IPS-18a (cell line): ENCODE measurements around the gene CPNE4.
"Not testable (repeated sequence)": the region's sequence is repeated elsewhere in the genome, so short reads cannot be mapped to it uniquely, and the experiment has no call there.

Source experiments
- H3K27ac ChIP-seq: one replicate; pipeline ENCODE4 v1.5.1; 2013; ENCODE audit warnings: low read length
- H3K27me3 ChIP-seq: one replicate; pipeline ENCODE4 v1.6.1; 2013; ENCODE audit warnings: mild to moderate bottlenecking, low read length; ENCODE audit not compliant: control insufficient read depth, insufficient read depth
- H3K36me3 ChIP-seq: one replicate; pipeline ENCODE4 v1.6.1; 2013; ENCODE audit warnings: low read depth, low read length; ENCODE audit not compliant: control insufficient read depth
- H3K4me1 ChIP-seq: one replicate; pipeline ENCODE4 v1.6.1; 2013; ENCODE audit warnings: low read depth, low read length; ENCODE audit not compliant: control insufficient read depth
- H3K4me3 ChIP-seq: one replicate; pipeline ENCODE4 v1.5.1; 2013; ENCODE audit warnings: low read length
- H3K9ac ChIP-seq: one replicate; pipeline ENCODE4 v1.6.1; 2013; ENCODE audit warnings: mild to moderate bottlenecking, low read length, moderate library complexity
- H3K9me3 ChIP-seq: one replicate; pipeline ENCODE4 v1.6.1; 2013; ENCODE audit warnings: low read depth, low read length; ENCODE audit not compliant: control insufficient read depth

The CPNE4 gene

GRCh38 chr3:132034486-132035464 is at the start of gene CPNE4:
Gene CPNE4, minus strand, starts transcription at chr3:132035014.
- Histone ChIP-seq H3K4me3 (peak within 1 kb of the TSS; percentile 66), H3K27me3 (peaks cover 24% of the 10 kb centered on the region), H3K9ac (peak within 1 kb of the TSS; percentile 14), H3K27ac (no peak within 1 kb of the TSS), H3K36me3 (no peaks in the 10 kb centered on the region), H3K9me3 (no peaks in the 10 kb centered on the region), H3K4me1 (no peaks in the 10 kb centered on the region)

GRCh38 chr3:132083583-132084279 is 48.9 kb upstream of the CPNE4 start:
- Histone ChIP-seq H3K4me3 (no peak overlapping the region), H3K27me3 (no peaks in the 10 kb centered on the region), H3K9me3 (no peaks in the 10 kb centered on the region), H3K9ac (no peak overlapping the region), H3K4me1 (peaks cover 7% of the 10 kb centered on the region), H3K27ac (no peak overlapping the region), H3K36me3 (no peaks in the 10 kb centered on the region)

- no peak overlapping the region for H3K9ac ChIP-seq
- H3K4me1 ChIP-seq, result peaks cover 7% of the 10 kb centered on the region
- H3K27me3 ChIP-seq, result no peaks in the 10 kb centered on the region
- H3K27ac ChIP-seq, result no peak overlapping the region
- H3K9me3 ChIP-seq, result no peaks in the 10 kb centered on the region
- H3K4me3 ChIP-seq, result no peak overlapping the region
- H3K36me3 ChIP-seq, result no peaks in the 10 kb centered on the region
Observed at GRCh38 chr3:132083159-132083558, 48.3 kb upstream of the CPNE4 start.

DNA sequence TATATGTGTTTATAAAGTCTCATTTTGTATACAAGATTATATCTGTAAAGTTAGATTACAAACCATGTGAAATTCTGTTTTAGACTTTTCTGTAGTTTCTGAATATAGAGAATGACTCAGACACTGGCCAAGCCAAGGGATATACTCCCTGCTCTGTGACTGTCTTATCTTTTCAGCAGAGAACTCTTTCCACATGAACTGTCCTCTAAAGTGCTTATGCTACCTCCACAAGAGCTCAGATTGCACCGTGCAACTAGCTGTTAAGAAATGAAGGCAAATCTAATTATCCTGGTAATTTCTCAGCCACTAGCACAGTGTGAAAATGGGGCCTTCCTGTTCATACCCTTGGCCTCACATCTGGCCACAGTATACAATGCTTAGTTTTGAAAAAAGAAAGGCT is 44.3 kb upstream of the CPNE4 start:
- Histone ChIP-seq H3K36me3 (no peaks in the 10 kb centered on the region), H3K27ac (no peak overlapping the region), H3K4me1 (peaks cover 7% of the 10 kb centered on the region), H3K9ac (no peak overlapping the region), H3K27me3 (peaks cover 16% of the 10 kb centered on the region), H3K4me3 (no peak overlapping the region), H3K9me3 (no peaks in the 10 kb centered on the region)

DNA sequence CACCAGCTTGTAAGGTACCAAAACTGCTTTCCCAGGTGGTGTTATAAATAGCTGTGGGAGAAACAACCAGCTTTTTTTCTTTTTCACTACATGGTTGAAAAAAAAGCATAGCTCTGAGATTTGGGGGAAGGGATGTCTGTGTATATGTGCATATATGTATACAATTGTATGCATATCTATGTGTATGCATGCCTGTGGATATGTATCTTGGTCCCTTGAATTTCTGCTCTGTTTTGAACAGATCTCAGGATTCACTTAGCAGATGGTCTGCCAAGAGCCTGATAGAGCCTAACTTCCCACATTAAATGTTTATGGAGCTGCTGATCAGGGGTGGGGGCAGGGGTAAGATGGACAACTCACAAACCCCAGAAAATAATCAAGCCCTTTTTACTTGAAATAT is 39.0 kb upstream of the CPNE4 start:
- Histone ChIP-seq H3K4me1 (peaks cover 5% of the 10 kb centered on the region), H3K36me3 (no peaks in the 10 kb centered on the region), H3K4me3 (no peak overlapping the region), H3K27me3 (peaks cover 70% of the 10 kb centered on the region), H3K9me3 (no peaks in the 10 kb centered on the region), H3K9ac (no peak overlapping the region), H3K27ac (no peak overlapping the region)

DNA sequence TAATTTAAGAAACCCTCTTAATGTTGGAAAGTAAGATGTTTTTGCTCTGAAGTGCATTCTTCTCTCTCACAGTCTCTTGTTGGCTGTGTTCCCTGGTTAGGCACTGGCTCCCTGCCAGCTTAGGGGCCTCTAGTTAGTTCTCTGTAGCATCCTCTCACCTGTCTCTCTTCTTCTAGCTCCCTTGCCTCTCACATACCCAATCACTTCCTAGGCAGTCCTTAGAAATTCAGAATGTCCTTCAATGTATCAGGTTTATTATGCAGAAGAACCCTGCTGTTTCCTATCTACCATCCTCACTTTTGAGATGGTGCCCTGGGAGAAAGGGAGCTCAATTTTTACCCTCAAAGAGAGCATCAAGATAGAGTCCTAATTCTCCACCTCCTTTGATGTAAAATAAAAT is 36.2 kb upstream of the CPNE4 start:
- Histone ChIP-seq H3K9ac (no peak overlapping the region), H3K27me3 (peaks cover 86% of the 10 kb centered on the region), H3K4me1 (peaks cover 5% of the 10 kb centered on the region), H3K36me3 (no peaks in the 10 kb centered on the region), H3K27ac (no peak overlapping the region), H3K9me3 (no peaks in the 10 kb centered on the region), H3K4me3 (no peak overlapping the region)

DNA sequence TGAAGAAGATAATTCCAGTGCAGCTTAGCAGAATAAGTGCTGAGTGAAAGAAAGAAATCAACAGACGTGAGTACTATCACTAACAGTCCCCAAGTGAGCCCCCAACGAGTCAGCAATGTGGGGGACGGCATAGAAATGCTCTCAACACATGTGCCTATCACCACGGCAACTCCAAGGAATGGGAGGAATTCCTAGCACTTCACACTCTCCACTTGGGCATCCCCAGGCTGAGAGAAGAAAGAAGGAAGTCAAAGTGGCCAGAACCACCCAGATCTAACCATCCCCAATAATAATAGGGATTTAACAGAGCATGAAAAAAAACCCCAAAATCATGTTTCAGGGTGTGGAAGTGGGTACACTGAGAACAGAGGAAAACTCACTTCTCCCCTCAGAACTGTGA is 29.3 kb upstream of the CPNE4 start:
- no peaks in the 10 kb centered on the region for H3K36me3 ChIP-seq
- H3K4me1 ChIP-seq, result peaks cover 3% of the 10 kb centered on the region
- peaks cover 20% of the 10 kb centered on the region for H3K27me3 ChIP-seq
- no peaks in the 10 kb centered on the region for H3K9me3 ChIP-seq
- H3K27ac ChIP-seq, result no peak overlapping the region
- H3K4me3 ChIP-seq, result no peak overlapping the region
- no peak overlapping the region for H3K9ac ChIP-seq

DNA sequence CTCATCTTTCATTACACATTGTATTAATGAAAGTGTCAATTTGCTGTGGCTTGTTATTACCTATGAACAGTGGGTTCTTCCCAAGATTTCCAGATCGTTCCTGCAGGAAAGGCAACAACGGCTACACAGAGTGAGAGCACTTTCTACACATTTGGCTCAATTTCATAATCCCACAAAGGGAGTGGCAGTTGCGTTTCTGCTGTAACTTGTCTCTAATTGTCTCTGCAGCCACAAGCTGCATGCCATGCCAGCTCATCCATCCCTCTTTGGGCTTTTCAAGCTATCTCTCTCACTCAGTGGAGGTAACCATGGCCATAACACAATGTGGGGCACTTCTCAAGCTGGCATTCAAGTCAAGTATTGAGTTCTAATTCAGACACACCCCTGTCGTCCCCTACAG is 27.7 kb upstream of the CPNE4 start:
- H3K9me3 ChIP-seq, result no peaks in the 10 kb centered on the region
- no peaks in the 10 kb centered on the region for H3K36me3 ChIP-seq

DNA sequence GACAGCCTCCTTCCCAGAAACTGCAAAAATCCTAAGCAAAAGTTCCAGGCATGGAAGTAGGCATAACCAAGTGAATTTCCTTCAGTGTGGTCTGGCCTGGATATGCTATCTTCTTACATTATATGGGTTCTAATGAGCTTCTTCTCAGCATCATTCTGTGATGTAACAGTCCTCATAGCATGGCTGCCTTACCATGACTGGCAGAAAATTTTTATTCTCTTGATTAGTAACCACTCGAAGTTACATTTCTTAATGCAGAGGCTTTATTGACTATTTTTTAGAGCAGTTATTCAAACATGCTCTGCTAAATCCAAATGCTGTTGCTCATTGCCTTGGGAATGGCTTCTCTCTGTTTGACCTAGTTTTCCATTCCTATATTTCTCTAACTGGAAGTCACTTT is 21.1 kb upstream of the CPNE4 start:
- Histone ChIP-seq H3K9ac (no peak overlapping the region), H3K4me3 (no peak overlapping the region), H3K36me3 (no peaks in the 10 kb centered on the region), H3K27me3 (no peaks in the 10 kb centered on the region), H3K9me3 (no peaks in the 10 kb centered on the region), H3K4me1 (no peaks in the 10 kb centered on the region), H3K27ac (no peak overlapping the region)

More for the DNA sequence above, 27.7 kb upstream of the CPNE4 start:
- Histone ChIP-seq H3K9ac (no peak overlapping the region), H3K27me3 (peaks cover 4% of the 10 kb centered on the region), H3K4me1 (peaks cover 3% of the 10 kb centered on the region), H3K27ac (no peak overlapping the region), H3K4me3 (no peak overlapping the region)

- Histone ChIP-seq H3K4me3 (no peak overlapping the region), H3K9me3 (no peaks in the 10 kb centered on the region), H3K27ac (no peak overlapping the region), H3K36me3 (no peaks in the 10 kb centered on the region), H3K9ac (no peak overlapping the region), H3K4me1 (no peaks in the 10 kb centered on the region), H3K27me3 (no peaks in the 10 kb centered on the region)
Observed at GRCh38 chr3:132047209-132047608, 12.4 kb upstream of the CPNE4 start.

DNA sequence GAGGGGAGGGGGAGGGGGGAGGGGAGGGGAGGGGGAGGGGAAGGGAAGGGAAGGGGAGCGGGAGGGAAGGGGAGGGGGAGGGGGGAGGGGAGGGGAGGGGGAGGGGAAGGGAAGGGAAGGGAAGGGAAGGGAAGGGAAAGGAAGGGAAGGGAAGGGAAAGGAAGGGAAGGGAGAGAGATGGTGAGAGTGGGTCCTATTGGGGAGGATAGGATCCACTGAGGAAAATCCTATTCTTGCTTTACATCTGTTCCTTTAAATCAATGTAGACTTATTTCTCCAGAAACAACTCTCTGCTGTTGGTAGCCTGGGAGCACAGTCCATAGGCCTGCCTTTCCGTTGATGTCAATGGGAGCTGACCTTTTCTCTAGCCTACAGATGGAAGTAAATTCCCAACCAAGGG is 10.1 kb upstream of the CPNE4 start:
- H3K27me3 ChIP-seq, H3K9me3 ChIP-seq, H3K4me3 ChIP-seq, H3K9ac ChIP-seq, H3K27ac ChIP-seq, H3K4me1 ChIP-seq, H3K36me3 ChIP-seq: not testable (repeated sequence)
